Measurements from ENCODE around the gene LSR.

GRCh38 chr19:35220315-35220921 lies 28.4 kb upstream of the LSR start:
- TF ChIP-seq CTCF (conservative IDR thresholded peaks at IDR 0.05) (no peak), ZFX (IDR thresholded peaks at IDR 0.05) (no peak)
